GM23248 (cell line): ENCODE measurements around the gene STKLD1.

Source experiments
- EZH2 ChIP-seq: fragments of 200-600 bp; sonication (generic); IDR thresholded peaks from 2 replicates; pipeline ENCODE4 v1.6.1; 2018; ENCODE audit warnings: antibody characterized with exemption, mild to moderate bottlenecking; ENCODE audit not compliant: insufficient read depth, poor library complexity, severe bottlenecking
- EZH2phosphoT487 ChIP-seq: fragments of 200-600 bp; sonication (generic); IDR thresholded peaks from 2 replicates; pipeline ENCODE4 v1.6.1; 2018; ENCODE audit warnings: antibody characterized with exemption, moderate library complexity, mild to moderate bottlenecking, low read depth; ENCODE audit not compliant: insufficient read depth

- TF ChIP-seq EZH2 (no peak), EZH2phosphoT487 (no peak)
Observed at GRCh38 chr9:133359399-133360175, 16.6 kb upstream of the STKLD1 start.
